GM12878 (cell line): Measurements from ENCODE around the gene RCCD1. TPM values are rescaled to one million over a fixed set of nuclear protein-coding genes. Genes with fewer than 3 reads are reported as not detected.

Experiments used
- ATF3 ChIP-seq: IDR thresholded peaks from 2 replicates; pipeline ENCODE4 v1.6.1; 2011; ENCODE audit warnings: low read depth, mild to moderate bottlenecking, low read length, moderate library complexity, borderline replicate concordance; ENCODE audit errors: extremely low read depth
- CREM ChIP-seq: IDR thresholded peaks from 2 replicates; pipeline ENCODE4 v1.6.1; 2014; ENCODE audit warnings: antibody characterized with exemption, low read depth
- CTCF ChIP-seq, 3 experiments: IDR thresholded peaks in 2 of 3; conservative IDR thresholded peaks in 1 of 3; 2 replicates each; pipeline ENCODE4 v1.5.1; 2011; ENCODE audit warnings: low read depth in 3 of 3, low read length in 3 of 3, mild to moderate bottlenecking in 3 of 3, control low read depth in 2 of 3, moderate library complexity in 2 of 3, inconsistent platforms in 1 of 3, mixed read lengths in 1 of 3; ENCODE audit not compliant: control insufficient read depth in 2 of 3, insufficient read depth in 1 of 3; ENCODE audit errors: extremely low read depth in 1 of 3
- NKRF ChIP-seq: fragments of 450-650 bp; conservative IDR thresholded peaks from 2 replicates; pipeline ENCODE4 v1.6.1; 2017; ENCODE audit warnings: mild to moderate bottlenecking, moderate library complexity
- NR2C2 ChIP-seq: IDR thresholded peaks from 2 replicates; pipeline ENCODE4 v1.6.1; 2011; ENCODE audit warnings: borderline replicate concordance, low read depth; ENCODE audit not compliant: control insufficient read depth, insufficient read length
- PRDM15 ChIP-seq: fragments of 450-650 bp; formaldehyde crosslinking; IDR thresholded peaks from 2 replicates; pipeline ENCODE4 v1.4.0; 2020; ENCODE audit warnings: mild to moderate bottlenecking, moderate library complexity
- TAF1 ChIP-seq: IDR thresholded peaks from 2 replicates; pipeline ENCODE4 v1.6.1; 2011; ENCODE audit warnings: mild to moderate bottlenecking, low read depth, low read length, borderline replicate concordance
- ZNF274 ChIP-seq: IDR thresholded peaks from one replicate; pipeline ENCODE4 v1.8.0; 2011; ENCODE audit not compliant: insufficient read length, insufficient read depth
- ZNF622 ChIP-seq: fragments of 450-650 bp; IDR thresholded peaks from 2 replicates; pipeline ENCODE4 v1.6.1; 2017; ENCODE audit warnings: mild to moderate bottlenecking, inconsistent platforms
- polyA plus RNA-seq, 11 experiments: library from polyadenylated mRNA; depleted of rRNA in 4 of 11; unstranded in 6 of 11; stranded (reverse) in 5 of 11; fragments of >200 nt; fragmentation: Nextera tagmentation in 4 of 11; fragmentation: Illumina TruSeq in 1 of 11; extraction: Ambion mirVana in 4 of 11; extraction: Trizol in 1 of 11; gene quantifications; 1 replicate in 1 of 11; 2 replicates in 10 of 11; pipeline versions ENCODE4 v1.2.1 to v1.2.3, GENCODE V29; 2011 to 2016; ENCODE audit warnings: inconsistent platforms in 2 of 11, missing spikeins in 2 of 11, low read depth in 1 of 11
- total RNA-seq, 4 experiments: library from RNA; depleted of rRNA in 3 of 4; stranded (reverse); fragments of >200 nt in 3 of 4; fragmentation: Illumina TruSeq in 1 of 4; extraction: Trizol in 1 of 4; gene quantifications; 2 replicates each; pipeline versions ENCODE4 v1.2.1 to v1.2.3, GENCODE V29; 2013 to 2021

Gene RCCD1
- total and polyA plus RNA-seq, 10 of the 15 experiments (the other 5 are each of a cell fraction or from before 2014, with no cell fraction given) = 5.2 to 30.4 (median 20.9) TPM

GRCh38 chr15:90911302-90911623, 43.4 kb upstream of the RCCD1 start (continued):
- no peak for TF ChIP-seq PRDM15 (CRISPR knock-in tag)
- TF ChIP-seq NKRF = no peak
- no peak for TF ChIP-seq CTCF (IDR thresholded peaks at IDR 0.05 in 2 of 3, conservative IDR thresholded peaks at IDR 0.05 in 1 of 3; ENCODE audit: control insufficient read depth in 2 of 3, extremely low read depth in 1 of 3, insufficient read depth in 1 of 3, low read depth in 3 of 3, low read length in 3 of 3)
- no peak for TF ChIP-seq ATF3
- TF ChIP-seq ZNF622 = no peak
- TF ChIP-seq TAF1 = no peak
- TF ChIP-seq NR2C2 = no peak
- TF ChIP-seq CREM = no peak
- no peak for TF ChIP-seq ZNF274
